ENCODE measurements around the gene BGN. TPM values are rescaled to one million over a fixed set of nuclear protein-coding genes. Genes with fewer than 3 reads are reported as not detected.

The BGN gene
- total RNA-seq, result 3.4 TPM
- 21.6 TPM for polyA plus RNA-seq
- long read RNA-seq, donor 1, partial matches to known transcripts, result 0 of 1 reads
- long read RNA-seq, donor 1, other reads (novel, unspliced or antisense), result 0 of 1 reads
- long read RNA-seq, donor 2, transcript BGN-201 (8 exons, 2,402 nt), result major isoform, 14 of 21 reads
- long read RNA-seq, donor 2, partial matches to known transcripts, result 7 of 21 reads
- long read RNA-seq, donor 2, other reads (novel, unspliced or antisense), result 0 of 21 reads
- long read RNA-seq, donor 3, transcript BGN-201 (8 exons, 2,402 nt), result major isoform, 13 of 13 reads
- long read RNA-seq, donor 3, partial matches to known transcripts, result 0 of 13 reads
- long read RNA-seq, donor 3, other reads (novel, unspliced or antisense), result 0 of 13 reads
- long read RNA-seq, donor 4, transcript BGN-201 (8 exons, 2,402 nt), result major isoform, 11 of 11 reads
- long read RNA-seq, donor 4, partial matches to known transcripts, result 0 of 11 reads
- long read RNA-seq, donor 4, other reads (novel, unspliced or antisense), result 0 of 11 reads
- long read RNA-seq, donor 5, partial matches to known transcripts, result 0 of 2 reads
- long read RNA-seq, donor 5, other reads (novel, unspliced or antisense), result 0 of 2 reads
- long read RNA-seq, donor 6, transcript BGN-201 (8 exons, 2,402 nt), result major isoform, 10 of 15 reads
- long read RNA-seq, donor 6, partial matches to known transcripts, result 5 of 15 reads
- long read RNA-seq, donor 6, other reads (novel, unspliced or antisense), result 0 of 15 reads
- long read RNA-seq, donor 7, transcript BGN-201 (8 exons, 2,402 nt), result major isoform, 5 of 5 reads
- long read RNA-seq, donor 7, partial matches to known transcripts, result 0 of 5 reads
- long read RNA-seq, donor 7, other reads (novel, unspliced or antisense), result 0 of 5 reads
- long read RNA-seq, donor 8, partial matches to known transcripts, result 0 of 2 reads
- long read RNA-seq, donor 8, other reads (novel, unspliced or antisense), result 0 of 2 reads
- long read RNA-seq, donor 9, partial matches to known transcripts, result 0 of 1 reads
- long read RNA-seq, donor 9, other reads (novel, unspliced or antisense), result 0 of 1 reads
- long read RNA-seq, donor 10, partial matches to known transcripts, result 5 of 7 reads
- long read RNA-seq, donor 10, other reads (novel, unspliced or antisense), result 0 of 7 reads

DNA sequence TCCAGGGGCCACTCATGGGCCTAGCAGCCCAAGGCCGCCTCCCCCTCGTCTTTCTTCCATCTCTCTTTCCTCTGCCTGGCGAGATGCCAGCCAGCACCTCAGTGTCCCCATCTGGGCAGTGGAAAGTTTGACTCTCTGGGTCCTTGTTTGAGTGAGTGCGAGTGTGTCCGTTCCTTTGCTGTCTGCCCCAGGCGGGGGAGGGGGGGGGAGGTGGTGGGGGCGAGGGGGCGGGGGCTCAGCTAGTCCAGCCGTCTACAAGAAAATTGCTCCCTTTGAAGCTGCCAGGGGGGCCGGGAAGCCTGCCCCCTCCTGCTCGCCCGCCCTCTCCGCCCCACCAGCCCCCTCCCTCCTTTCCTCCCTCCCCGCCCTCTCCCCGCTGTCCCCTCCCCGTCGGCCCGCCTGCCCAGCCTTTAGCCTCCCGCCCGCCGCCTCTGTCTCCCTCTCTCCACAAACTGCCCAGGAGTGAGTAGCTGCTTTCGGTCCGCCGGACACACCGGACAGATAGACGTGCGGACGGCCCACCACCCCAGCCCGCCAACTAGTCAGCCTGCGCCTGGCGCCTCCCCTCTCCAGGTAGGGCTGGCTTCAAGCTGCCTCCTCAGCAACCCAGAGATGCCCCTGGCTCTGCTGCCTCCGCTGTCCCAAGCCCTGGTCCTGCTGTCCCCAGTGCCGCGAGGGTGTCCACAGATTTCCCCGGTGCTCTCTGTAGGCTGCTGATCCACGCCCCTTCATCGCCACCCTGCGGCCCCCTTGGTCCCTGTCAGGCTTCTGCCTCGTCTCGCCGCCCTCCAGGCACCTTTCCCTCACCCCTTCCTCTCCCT, at the start of gene BGN:
Gene BGN, plus strand, starts transcription at position 440 of the 821 bp plus-strand sequence. CDS start 9,652 bp downstream, outside the sequence.
- peaks cover 0 to 10% of the 10 kb centered on the region in 2 donors for H3K4me1 ChIP-seq (ENCODE audit: control insufficient read depth in 2 of 2, insufficient read depth in 2 of 2, low read length in 2 of 2)
- H3K4me3 ChIP-seq (ENCODE audit: low read length in 2 of 2), result peak within 1 kb of the TSS in 1 of 2 donors; percentile 1
- WGBS, result 28% methylated on average over 40 of the region's 41 CpGs
- peaks cover 0 to 31% of the 10 kb centered on the region in 2 donors for H3K27me3 ChIP-seq (ENCODE audit: control insufficient read depth in 2 of 2, insufficient read depth in 1 of 2, low read length in 1 of 2)
- no peaks in the 10 kb centered on the region for H3K9me3 ChIP-seq (ENCODE audit: control insufficient read depth in 2 of 2, insufficient read depth in 1 of 2, low read length in 1 of 2)
- no peaks in the 10 kb centered on the region for H3K36me3 ChIP-seq (ENCODE audit: control insufficient read depth in 2 of 2, insufficient read depth in 2 of 2, low read length in 1 of 2)
- no peak within 1 kb of the TSS for H3K27ac ChIP-seq (ENCODE audit: low read depth in 1 of 2, low read length in 1 of 2)
- DNase-seq (ENCODE audit: low read depth in 6 of 9, low spot score in 9 of 9), result no peak

DNA sequence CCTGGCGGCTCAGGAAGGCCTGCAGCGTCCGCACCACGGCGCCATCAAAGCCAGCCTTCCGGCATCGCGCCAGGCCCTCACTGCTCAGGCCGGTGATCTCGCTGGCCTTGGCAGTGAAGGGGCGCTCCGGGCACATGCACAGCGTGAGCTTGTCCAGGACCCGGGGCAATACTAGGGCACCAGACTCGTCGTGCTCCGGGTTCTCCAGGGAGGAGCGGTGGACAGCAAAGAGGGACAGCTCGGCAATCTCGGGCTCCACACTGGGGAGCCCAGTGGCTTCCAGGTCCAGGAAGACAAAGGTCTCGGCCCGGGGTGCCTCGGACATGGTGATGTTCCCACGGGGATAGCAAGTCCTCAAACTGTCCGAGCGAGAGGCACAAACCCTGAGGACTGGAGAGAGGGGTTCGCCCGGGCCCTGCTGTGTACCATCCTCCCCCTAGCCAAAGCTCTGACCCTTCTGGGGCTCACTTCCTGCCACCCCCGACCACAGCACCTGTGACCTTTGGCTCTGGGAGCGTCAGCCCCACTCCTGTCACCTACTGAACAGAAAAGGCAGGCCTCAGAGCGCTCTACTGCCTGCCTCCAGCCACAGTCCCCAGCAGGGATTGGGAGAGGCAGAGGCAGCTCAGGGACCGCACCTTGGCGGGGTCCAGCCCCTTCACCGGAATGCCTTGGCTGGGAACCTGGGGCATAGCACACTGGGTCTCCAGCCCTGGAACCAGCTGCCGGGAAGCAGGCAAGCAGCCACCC, 49.5 kb upstream of the BGN start:
- 97% methylated on average over 35 of the region's 35 CpGs for WGBS
- no peak for DNase-seq (ENCODE audit: low read depth in 6 of 9, low spot score in 9 of 9)
- H3K27ac ChIP-seq (ENCODE audit: low read depth in 1 of 2, low read length in 1 of 2), result no peak overlapping the region
- no peaks in the 10 kb centered on the region for H3K27me3 ChIP-seq (ENCODE audit: control insufficient read depth in 2 of 2, insufficient read depth in 1 of 2, low read length in 1 of 2)
- no peak overlapping the region for H3K4me3 ChIP-seq (ENCODE audit: low read length in 2 of 2)
- H3K4me1 ChIP-seq (ENCODE audit: control insufficient read depth in 2 of 2, insufficient read depth in 2 of 2, low read length in 2 of 2), result no peaks in the 10 kb centered on the region
- H3K9me3 ChIP-seq (ENCODE audit: control insufficient read depth in 2 of 2, insufficient read depth in 1 of 2, low read length in 1 of 2), result peaks cover 0 to 4% of the 10 kb centered on the region in 2 donors
- H3K36me3 ChIP-seq (ENCODE audit: control insufficient read depth in 2 of 2, insufficient read depth in 2 of 2, low read length in 1 of 2), result peaks cover 0 to 9% of the 10 kb centered on the region in 2 donors

DNA sequence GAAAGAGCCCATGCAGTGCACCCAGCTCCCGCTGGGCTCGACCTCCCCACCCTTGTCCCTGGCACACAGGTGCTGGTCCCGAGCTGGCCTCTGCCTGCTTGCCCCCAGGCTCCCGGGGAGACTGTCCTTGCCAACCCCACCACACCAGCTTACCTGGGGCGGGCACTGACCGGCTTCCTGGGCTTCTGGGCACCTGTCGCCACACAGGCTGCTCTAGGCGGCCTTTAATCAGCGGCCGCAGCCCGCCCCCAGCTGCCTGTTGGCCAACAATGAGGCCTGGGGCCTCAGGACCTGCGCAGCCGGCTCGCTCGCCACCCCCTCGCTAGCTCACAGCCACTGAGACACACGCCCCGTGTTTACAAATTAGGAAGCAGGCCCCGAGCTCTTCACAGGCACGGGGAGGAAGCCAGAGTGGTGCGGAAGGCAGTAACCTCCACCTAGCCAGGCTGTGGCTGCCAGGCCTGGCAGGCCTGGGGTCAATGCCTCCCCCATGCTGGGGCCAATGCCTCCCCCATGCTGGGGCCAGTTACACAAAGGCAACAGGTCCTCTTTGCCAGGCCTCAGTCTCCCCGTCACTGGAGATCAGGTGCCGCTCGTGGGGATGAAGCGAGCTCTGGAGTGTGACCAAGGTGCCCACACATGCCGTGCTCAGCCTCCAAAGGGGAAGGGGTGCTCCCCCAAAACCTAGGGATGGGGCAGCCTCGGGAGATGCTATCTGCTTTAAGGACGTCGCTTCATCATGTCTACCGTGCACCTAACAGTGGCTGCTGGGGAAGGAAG, 48.7 kb upstream of the BGN start, which contains the start of gene TREX2:
Gene TREX2, minus strand, starts transcription at position 201 of the 780 bp plus-strand sequence. CDS start 626 bp downstream, outside the sequence.
- no peak within 1 kb of the TSS for H3K4me3 ChIP-seq (ENCODE audit: low read length in 2 of 2)
- H3K9me3 ChIP-seq (ENCODE audit: control insufficient read depth in 2 of 2, insufficient read depth in 1 of 2, low read length in 1 of 2), result peaks cover 0 to 4% of the 10 kb centered on the region in 2 donors
- no peaks in the 10 kb centered on the region for H3K4me1 ChIP-seq (ENCODE audit: control insufficient read depth in 2 of 2, insufficient read depth in 2 of 2, low read length in 2 of 2)
- WGBS, result 93% methylated on average over 30 of the region's 30 CpGs
- no peak within 1 kb of the TSS for H3K27ac ChIP-seq (ENCODE audit: low read depth in 1 of 2, low read length in 1 of 2)
- H3K27me3 ChIP-seq (ENCODE audit: control insufficient read depth in 2 of 2, insufficient read depth in 1 of 2, low read length in 1 of 2), result no peaks in the 10 kb centered on the region
- no peak for DNase-seq (ENCODE audit: low read depth in 6 of 9, low spot score in 9 of 9)
- H3K36me3 ChIP-seq (ENCODE audit: control insufficient read depth in 2 of 2, insufficient read depth in 2 of 2, low read length in 1 of 2), result peaks cover 0 to 9% of the 10 kb centered on the region in 2 donors

DNA sequence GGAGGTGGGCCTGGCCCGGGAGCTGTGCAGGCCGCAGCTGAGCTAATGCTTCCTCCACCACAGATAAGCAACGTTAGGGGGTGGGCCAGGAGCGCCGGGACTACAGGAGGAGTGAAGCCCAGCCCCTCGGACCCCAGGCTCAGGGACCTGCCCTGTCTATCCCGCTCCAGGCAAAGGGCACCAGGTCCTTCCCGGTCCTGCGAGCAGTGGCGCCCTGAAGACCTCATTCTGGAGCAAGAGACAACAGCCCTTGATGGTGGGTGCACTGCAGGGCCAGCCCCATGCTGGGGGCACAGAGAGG, 48.2 kb upstream of the BGN start:
- no peak for DNase-seq (ENCODE audit: low read depth in 6 of 9, low spot score in 9 of 9)
- no peak overlapping the region for H3K27ac ChIP-seq (ENCODE audit: low read depth in 1 of 2, low read length in 1 of 2)
- H3K36me3 ChIP-seq (ENCODE audit: control insufficient read depth in 2 of 2, insufficient read depth in 2 of 2, low read length in 1 of 2), result peaks cover 0 to 9% of the 10 kb centered on the region in 2 donors
- 90% methylated on average over 10 of the region's 10 CpGs for WGBS
- H3K9me3 ChIP-seq (ENCODE audit: control insufficient read depth in 2 of 2, insufficient read depth in 1 of 2, low read length in 1 of 2), result peaks cover 0 to 4% of the 10 kb centered on the region in 2 donors
- no peaks in the 10 kb centered on the region for H3K27me3 ChIP-seq (ENCODE audit: control insufficient read depth in 2 of 2, insufficient read depth in 1 of 2, low read length in 1 of 2)
- no peak overlapping the region for H3K4me3 ChIP-seq (ENCODE audit: low read length in 2 of 2)
- no peaks in the 10 kb centered on the region for H3K4me1 ChIP-seq (ENCODE audit: control insufficient read depth in 2 of 2, insufficient read depth in 2 of 2, low read length in 2 of 2)

DNA sequence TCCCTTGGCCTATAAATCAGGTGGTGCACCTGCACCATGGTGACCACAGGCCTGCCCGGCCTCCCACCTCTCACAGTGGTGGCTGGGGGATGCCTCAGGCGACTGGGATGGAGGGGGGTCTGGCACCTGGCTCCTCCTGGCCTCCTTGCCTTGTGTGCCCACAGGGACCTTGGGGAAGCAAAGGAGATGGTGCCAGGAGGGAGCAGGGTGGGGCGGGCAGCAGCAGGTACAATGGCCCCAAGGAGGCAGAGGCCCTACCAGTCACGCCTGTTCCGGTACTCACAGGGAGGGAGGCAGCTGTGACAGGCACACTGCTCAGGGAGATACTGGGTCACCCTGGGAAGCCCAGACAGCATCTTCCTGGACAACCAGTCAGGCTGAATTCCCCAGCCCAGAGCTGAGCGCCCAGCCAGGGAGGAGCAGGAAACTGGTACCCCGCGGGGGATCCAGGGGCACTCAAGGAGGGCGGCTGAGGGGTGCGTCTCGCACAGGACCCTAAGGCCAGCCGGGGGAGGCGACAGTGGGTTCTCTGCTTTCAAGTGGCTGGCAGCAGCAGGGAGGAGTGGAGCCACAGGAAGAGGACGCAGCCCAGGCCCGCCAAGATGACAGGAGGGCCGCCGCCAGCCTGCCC, 47.7 kb upstream of the BGN start:
- Histone ChIP-seq H3K36me3 (ENCODE audit: control insufficient read depth in 2 of 2, insufficient read depth in 2 of 2, low read length in 1 of 2) (peaks cover 0 to 9% of the 10 kb centered on the region in 2 donors), H3K9me3 (ENCODE audit: control insufficient read depth in 2 of 2, insufficient read depth in 1 of 2, low read length in 1 of 2) (peaks cover 0 to 4% of the 10 kb centered on the region in 2 donors), H3K27me3 (ENCODE audit: control insufficient read depth in 2 of 2, insufficient read depth in 1 of 2, low read length in 1 of 2) (no peaks in the 10 kb centered on the region), H3K27ac (ENCODE audit: low read depth in 1 of 2, low read length in 1 of 2) (no peak overlapping the region), H3K4me3 (ENCODE audit: low read length in 2 of 2) (no peak overlapping the region), H3K4me1 (ENCODE audit: control insufficient read depth in 2 of 2, insufficient read depth in 2 of 2, low read length in 2 of 2) (no peaks in the 10 kb centered on the region)
- no peak for DNase-seq (ENCODE audit: low read depth in 6 of 9, low spot score in 9 of 9)
- WGBS, result 96% methylated on average over 17 of the region's 17 CpGs

DNA sequence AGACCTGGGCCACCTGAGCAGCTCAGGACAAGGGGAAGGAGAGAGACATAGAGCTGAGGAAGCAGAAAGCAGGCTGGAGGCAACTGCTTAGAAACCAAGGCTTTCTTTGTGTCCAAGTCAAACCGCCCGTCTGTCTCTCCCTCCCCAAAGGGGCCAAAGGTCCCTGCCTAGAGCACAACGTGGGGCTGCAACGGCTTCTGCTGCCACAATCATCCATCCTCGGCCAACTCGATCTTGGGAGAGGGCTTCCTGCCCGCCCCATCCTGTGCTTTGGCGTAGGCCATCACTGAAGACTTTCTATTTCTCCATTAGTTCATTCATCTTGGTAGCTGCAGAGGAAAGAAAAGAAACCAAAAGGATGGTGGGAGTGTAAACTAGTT, 47.2 kb upstream of the BGN start:
- Histone ChIP-seq H3K4me1 (ENCODE audit: control insufficient read depth in 2 of 2, insufficient read depth in 2 of 2, low read length in 2 of 2) (no peaks in the 10 kb centered on the region), H3K27me3 (ENCODE audit: control insufficient read depth in 2 of 2, insufficient read depth in 1 of 2, low read length in 1 of 2) (no peaks in the 10 kb centered on the region), H3K27ac (ENCODE audit: low read depth in 1 of 2, low read length in 1 of 2) (no peak overlapping the region), H3K4me3 (ENCODE audit: low read length in 2 of 2) (no peak overlapping the region), H3K36me3 (ENCODE audit: control insufficient read depth in 2 of 2, insufficient read depth in 2 of 2, low read length in 1 of 2) (peaks cover 0 to 9% of the 10 kb centered on the region in 2 donors), H3K9me3 (ENCODE audit: control insufficient read depth in 2 of 2, insufficient read depth in 1 of 2, low read length in 1 of 2) (peaks cover 0 to 4% of the 10 kb centered on the region in 2 donors)
- 94% methylated on average over 8 of the region's 8 CpGs for WGBS
- no peak for DNase-seq (ENCODE audit: low read depth in 6 of 9, low spot score in 9 of 9)

DNA sequence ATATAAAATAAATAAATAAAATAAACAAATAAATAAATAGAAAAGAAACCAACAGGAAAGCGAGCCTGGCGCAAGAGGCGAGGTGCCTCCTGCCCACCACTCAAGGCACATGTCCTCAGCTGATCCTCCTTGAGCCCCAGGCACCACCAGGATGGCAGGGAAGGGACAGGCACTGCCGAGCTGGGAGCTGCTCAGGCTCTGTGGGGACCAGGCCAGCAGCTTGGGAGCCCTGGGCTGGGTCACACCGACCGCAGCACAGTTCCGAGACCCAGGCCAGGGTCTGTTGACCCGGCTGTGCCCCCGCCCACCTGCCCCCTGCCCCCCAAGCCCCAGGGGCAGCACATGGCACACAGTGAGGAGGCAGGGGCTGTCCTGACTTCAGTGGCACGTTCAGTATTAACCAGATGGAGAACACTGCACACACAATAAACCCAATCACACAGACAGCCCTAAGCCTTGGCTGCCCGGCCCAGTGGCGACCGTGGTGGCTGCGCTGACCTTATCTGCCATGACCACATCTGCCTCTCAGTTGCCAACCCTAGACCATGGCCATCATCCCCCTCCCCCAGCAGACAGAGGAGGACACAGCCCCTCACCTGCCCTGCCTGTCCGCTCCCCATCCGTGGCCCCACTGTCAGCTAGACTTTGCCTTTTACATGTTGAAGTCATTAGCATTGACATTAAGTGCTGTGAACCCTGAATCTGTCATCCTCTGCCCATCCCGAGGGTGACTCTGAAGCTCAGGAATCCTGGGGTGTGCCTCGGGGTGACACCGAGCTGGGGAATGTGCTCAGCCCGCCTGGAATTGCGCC, 46.0 kb upstream of the BGN start:
- Histone ChIP-seq H3K4me1 (ENCODE audit: control insufficient read depth in 2 of 2, insufficient read depth in 2 of 2, low read length in 2 of 2) (no peaks in the 10 kb centered on the region), H3K4me3 (ENCODE audit: low read length in 2 of 2) (no peak overlapping the region), H3K27ac (ENCODE audit: low read depth in 1 of 2, low read length in 1 of 2) (no peak overlapping the region), H3K9me3 (ENCODE audit: control insufficient read depth in 2 of 2, insufficient read depth in 1 of 2, low read length in 1 of 2) (peaks cover 0 to 4% of the 10 kb centered on the region in 2 donors), H3K36me3 (ENCODE audit: control insufficient read depth in 2 of 2, insufficient read depth in 2 of 2, low read length in 1 of 2) (peaks cover 0 to 9% of the 10 kb centered on the region in 2 donors), H3K27me3 (ENCODE audit: control insufficient read depth in 2 of 2, insufficient read depth in 1 of 2, low read length in 1 of 2) (no peaks in the 10 kb centered on the region)
- no peak for DNase-seq (ENCODE audit: low read depth in 6 of 9, low spot score in 9 of 9)
- WGBS, result 98% methylated on average over 21 of the region's 21 CpGs
